Smooth muscle cell (in vitro differentiated cells): ENCODE results near the gene MSX1. TPM values are rescaled to one million over a fixed set of nuclear protein-coding genes. Genes with fewer than 3 reads are reported as not detected.
"Not testable (repeated sequence)": the region's sequence is repeated elsewhere in the genome, so short reads cannot be mapped to it uniquely, and the experiment has no call there.

Experiments used
- DNase-seq: peaks from one replicate; lab custom pipeline; 2025; ENCODE audit not compliant: unreplicated experiment; lab: John Stamatoyannopoulos, UW
- H2AFZ ChIP-seq: fragments of 200-600 bp; sonication (generic); 2 replicates; pipeline ENCODE4 v1.6.0; 2016; ENCODE audit warnings: antibody characterized with exemption, low read depth, mild to moderate bottlenecking
- H3F3A ChIP-seq: fragments of 200-600 bp; sonication (generic); 2 replicates; pipeline ENCODE4 v1.6.0; 2017; ENCODE audit warnings: antibody characterized with exemption, low read depth
- H3K27ac ChIP-seq: fragments of 200-600 bp; sonication (generic); 2 replicates; pipeline ENCODE4 v1.5.1; 2016; ENCODE audit warnings: low read depth, mild to moderate bottlenecking
- H3K27me3 ChIP-seq: fragments of 200-600 bp; sonication (generic); 2 replicates; pipeline ENCODE4 v1.6.1; 2016; ENCODE audit warnings: low read depth, mild to moderate bottlenecking
- H3K36me3 ChIP-seq: fragments of 200-600 bp; sonication (generic); 2 replicates; pipeline ENCODE4 v1.5.1; 2016; ENCODE audit warnings: low read depth
- H3K4me1 ChIP-seq: fragments of 200-600 bp; sonication (generic); 2 replicates; pipeline ENCODE4 v1.5.1; 2016; ENCODE audit warnings: low read depth
- H3K4me2 ChIP-seq: fragments of 200-600 bp; sonication (generic); 2 replicates; pipeline ENCODE4 v1.6.0; 2016; ENCODE audit warnings: mild to moderate bottlenecking
- H3K4me3 ChIP-seq: fragments of 200-600 bp; sonication (generic); 2 replicates; pipeline ENCODE4 v1.5.1; 2016; ENCODE audit warnings: mild to moderate bottlenecking
- H3K79me2 ChIP-seq: fragments of 200-600 bp; sonication (generic); 2 replicates; pipeline ENCODE4 v1.6.0; 2016; ENCODE audit warnings: low read depth, mild to moderate bottlenecking
- H3K9ac ChIP-seq: fragments of 200-600 bp; sonication (generic); 2 replicates; pipeline ENCODE4 v1.6.0; 2016; ENCODE audit warnings: low read depth
- H3K9me3 ChIP-seq: fragments of 200-600 bp; sonication (generic); replicated peaks from 2 replicates; pipeline ENCODE4 v1.5.1; 2016; ENCODE audit warnings: low read depth
- H4K20me1 ChIP-seq: fragments of 200-600 bp; sonication (generic); 2 replicates; pipeline ENCODE4 v1.6.0; 2016; ENCODE audit warnings: low read depth
- WGBS: methylation state at CpG from one replicate; pipeline ENCODE4 v1.1.7; 2016; ENCODE audit warnings: low lambda C conversion rate; 5-methylcytosine and 5-hydroxymethylcytosine counted together
- polyA plus RNA-seq: library from polyadenylated mRNA; unstranded; fragments of >200 nt; fragmentation: Nextera tagmentation; extraction: Ambion mirVana; gene quantifications from 2 replicates; pipeline ENCODE4 v1.2.1, GENCODE V29; 2016
- total RNA-seq: library from RNA; depleted of rRNA; stranded (reverse); fragments of >200 nt; gene quantifications from 2 replicates; pipeline ENCODE4 v1.2.3, GENCODE V29; 2014
- TF ChIP-seq, protein P1 (sequence below): fragments of 200-600 bp; sonication (generic); IDR thresholded peaks from 2 replicates; pipeline ENCODE4 v1.5.1; 2017; ENCODE audit warnings: borderline replicate concordance, mild to moderate bottlenecking, antibody characterized with exemption; ENCODE audit not compliant: insufficient read depth, poor library complexity, severe bottlenecking

MSX1 gene
- total and polyA plus RNA-seq, 2 experiments from 2014 or later: 13.4 to 27.5 TPM

DNA sequence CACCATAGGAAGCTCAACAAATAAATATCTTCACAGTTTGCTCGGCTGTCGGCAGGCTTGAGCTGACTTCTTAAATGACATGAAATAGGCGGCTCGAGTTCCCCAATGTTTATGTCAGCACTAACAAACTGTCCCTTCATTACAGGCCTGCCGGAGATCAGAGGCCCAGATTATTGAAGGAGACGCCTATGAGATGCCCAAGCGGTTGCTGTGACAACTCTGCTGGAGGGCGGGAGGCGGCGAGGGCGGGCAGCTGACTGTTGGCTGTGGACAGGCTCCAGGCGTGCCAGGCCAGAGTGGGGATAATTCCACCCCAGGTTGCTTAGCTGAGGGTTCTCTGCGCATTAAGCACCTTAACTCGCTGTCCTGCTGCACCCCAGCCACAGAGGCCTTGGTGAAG, 39.2 kb upstream of the MSX1 start:
- H3K27me3 ChIP-seq: no peaks in the 10 kb centered on the region
- no peaks in the 10 kb centered on the region for H3K9me3 ChIP-seq
- no peaks in the 10 kb centered on the region for H3K4me1 ChIP-seq
- H3K79me2 ChIP-seq: no peaks in the 10 kb centered on the region
- H3K4me3 ChIP-seq: no peak overlapping the region
- H3K4me2 ChIP-seq: no peak overlapping the region
- H2AFZ ChIP-seq: no peak overlapping the region
- no peaks in the 10 kb centered on the region for H3F3A ChIP-seq
- H3K36me3 ChIP-seq: no peaks in the 10 kb centered on the region
- 71% methylated on average over 14 of the region's 14 CpGs for WGBS
- DNase-seq: no peak
- H3K9ac ChIP-seq: no peak overlapping the region
- TF ChIP-seq, protein P1, sequence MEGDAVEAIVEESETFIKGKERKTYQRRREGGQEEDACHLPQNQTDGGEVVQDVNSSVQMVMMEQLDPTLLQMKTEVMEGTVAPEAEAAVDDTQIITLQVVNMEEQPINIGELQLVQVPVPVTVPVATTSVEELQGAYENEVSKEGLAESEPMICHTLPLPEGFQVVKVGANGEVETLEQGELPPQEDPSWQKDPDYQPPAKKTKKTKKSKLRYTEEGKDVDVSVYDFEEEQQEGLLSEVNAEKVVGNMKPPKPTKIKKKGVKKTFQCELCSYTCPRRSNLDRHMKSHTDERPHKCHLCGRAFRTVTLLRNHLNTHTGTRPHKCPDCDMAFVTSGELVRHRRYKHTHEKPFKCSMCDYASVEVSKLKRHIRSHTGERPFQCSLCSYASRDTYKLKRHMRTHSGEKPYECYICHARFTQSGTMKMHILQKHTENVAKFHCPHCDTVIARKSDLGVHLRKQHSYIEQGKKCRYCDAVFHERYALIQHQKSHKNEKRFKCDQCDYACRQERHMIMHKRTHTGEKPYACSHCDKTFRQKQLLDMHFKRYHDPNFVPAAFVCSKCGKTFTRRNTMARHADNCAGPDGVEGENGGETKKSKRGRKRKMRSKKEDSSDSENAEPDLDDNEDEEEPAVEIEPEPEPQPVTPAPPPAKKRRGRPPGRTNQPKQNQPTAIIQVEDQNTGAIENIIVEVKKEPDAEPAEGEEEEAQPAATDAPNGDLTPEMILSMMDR: no peak
- no peak overlapping the region for H3K27ac ChIP-seq
- no peaks in the 10 kb centered on the region for H4K20me1 ChIP-seq

GRCh38 chr4:4820739-4821138, 38.7 kb upstream of the MSX1 start:
- Histone ChIP-seq H3K36me3 (no peaks in the 10 kb centered on the region), H3K27ac (no peak overlapping the region), H3K9ac (no peak overlapping the region), H3F3A (no peaks in the 10 kb centered on the region), H3K9me3 (no peaks in the 10 kb centered on the region), H3K4me3 (no peak overlapping the region), H3K27me3 (no peaks in the 10 kb centered on the region), H2AFZ (no peak overlapping the region), H3K4me1 (no peaks in the 10 kb centered on the region), H4K20me1 (no peaks in the 10 kb centered on the region), H3K4me2 (no peak overlapping the region), H3K79me2 (no peaks in the 10 kb centered on the region)
- WGBS: 94% methylated on average over 3 of the region's 3 CpGs
- no peak for DNase-seq
- TF ChIP-seq, protein P1: no peak

DNA sequence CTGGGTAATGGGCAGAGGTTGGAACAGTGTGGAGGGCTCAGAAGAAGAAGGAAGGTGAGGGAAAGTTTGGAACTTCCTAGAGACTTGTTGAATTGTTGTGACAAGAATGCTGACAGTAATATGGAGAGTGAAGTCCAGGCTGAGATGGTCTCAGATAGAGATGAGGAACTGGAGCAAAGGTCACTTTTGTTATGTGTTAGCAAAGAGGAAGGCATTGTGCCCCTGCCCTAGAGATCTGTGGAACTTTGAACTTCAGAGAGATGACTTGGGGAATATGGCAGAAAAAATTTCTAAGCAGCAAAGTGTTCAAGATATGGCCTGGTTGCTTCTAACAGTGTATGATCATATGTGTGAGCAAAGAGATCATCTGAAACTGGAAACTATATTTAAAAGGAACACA, 37.9 kb upstream of the MSX1 start:
- H3K9me3 ChIP-seq: no peaks in the 10 kb centered on the region
- H3K9ac ChIP-seq: no peak overlapping the region
- no peak overlapping the region for H2AFZ ChIP-seq
- H3K79me2 ChIP-seq: no peaks in the 10 kb centered on the region
- no peaks in the 10 kb centered on the region for H3F3A ChIP-seq
- H3K27me3 ChIP-seq: no peaks in the 10 kb centered on the region
- no peak for DNase-seq
- no peaks in the 10 kb centered on the region for H3K4me1 ChIP-seq
- no peak overlapping the region for H3K4me2 ChIP-seq
- TF ChIP-seq, protein P1: no peak
- no peaks in the 10 kb centered on the region for H3K36me3 ChIP-seq
- no peak overlapping the region for H3K27ac ChIP-seq
- H3K4me3 ChIP-seq: no peak overlapping the region
- no peaks in the 10 kb centered on the region for H4K20me1 ChIP-seq

DNA sequence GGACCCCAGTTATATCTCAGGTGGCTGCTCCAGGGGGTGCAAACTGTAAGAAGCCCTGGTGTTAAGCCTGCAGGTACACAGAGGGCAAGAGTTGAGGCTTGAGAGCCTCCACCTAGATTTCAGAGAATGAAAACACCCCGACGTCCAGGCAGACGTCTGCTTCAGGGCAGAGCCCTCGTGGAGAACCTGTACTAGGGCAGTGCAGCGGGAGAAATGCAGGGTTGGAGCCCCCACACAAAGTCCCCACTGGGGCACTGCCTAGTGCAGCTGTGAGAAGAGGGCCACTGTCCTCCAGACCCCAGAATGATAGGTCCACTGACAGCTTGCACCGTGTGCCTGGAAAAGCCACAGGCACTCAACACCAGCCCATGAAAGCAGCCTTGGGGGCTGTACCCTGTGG, 37.2 kb upstream of the MSX1 start:
- not testable (repeated sequence) for H3F3A ChIP-seq, H3K4me1 ChIP-seq, H2AFZ ChIP-seq, H3K9me3 ChIP-seq, H3K27me3 ChIP-seq, H3K4me2 ChIP-seq, H3K27ac ChIP-seq, H3K79me2 ChIP-seq, H3K9ac ChIP-seq, DNase-seq, H4K20me1 ChIP-seq, H3K4me3 ChIP-seq, H3K36me3 ChIP-seq
- WGBS: 91% methylated on average over 6 of the region's 6 CpGs
